ENCODE results near the gene TMPRSS6.
A peak's percentile ranks its signal among the peaks of the same experiment; 100 is the strongest.

TMPRSS6 gene

GRCh38 chr22:37117092-37117491, 7.6 kb upstream of the TMPRSS6 start:
- Histone ChIP-seq H3K9me3 (no peaks in the 10 kb centered on the region), H3K4me1 (no peaks in the 10 kb centered on the region), H3K27me3 (ENCODE audit: low read depth) (0 out of 2 replicates have a peak, but pooled peaks cover 4% of the 10 kb centered on the region), H3K4me3 (no peak overlapping the region), H3K36me3 (replicated peaks) (no peaks in the 10 kb centered on the region)
- in situ Hi-C loops (cut with MboI; ENCODE audit: low sequenced_read_pairs) = no loop called here
- peak in 1 of 2 experiments; percentile 22 for DNase-seq (ENCODE audit: low spot score in 2 of 2)

- Histone ChIP-seq H3K36me3 (replicated peaks) (no peaks in the 10 kb centered on the region), H3K4me1 (no peaks in the 10 kb centered on the region), H3K4me3 (no peak overlapping the region), H3K9me3 (no peaks in the 10 kb centered on the region), H3K27me3 (ENCODE audit: low read depth) (0 out of 2 replicates have a peak, but pooled peaks cover 4% of the 10 kb centered on the region)
- in situ Hi-C loops (cut with MboI; ENCODE audit: low sequenced_read_pairs) = no loop called here
- DNase-seq (ENCODE audit: low spot score in 2 of 2) = no peak
These were observed 5.5 kb upstream of the TMPRSS6 start for GRCh38 chr22:37115032-37115431.

- in situ Hi-C loops (cut with MboI; ENCODE audit: low sequenced_read_pairs) = no loop called here
- no peak for DNase-seq (ENCODE audit: low spot score in 2 of 2)
- Histone ChIP-seq H3K27me3 (ENCODE audit: low read depth) (0 out of 2 replicates have a peak, but pooled peaks cover 4% of the 10 kb centered on the region), H3K9me3 (no peaks in the 10 kb centered on the region), H3K4me3 (no peak overlapping the region), H3K4me1 (no peaks in the 10 kb centered on the region), H3K36me3 (replicated peaks) (no peaks in the 10 kb centered on the region)
These were observed 4.2 kb upstream of the TMPRSS6 start for GRCh38 chr22:37113757-37114156.

- Histone ChIP-seq H3K4me1 (no peaks in the 10 kb centered on the region), H3K9me3 (no peaks in the 10 kb centered on the region), H3K27me3 (ENCODE audit: low read depth) (0 out of 2 replicates have a peak, but pooled peaks cover 4% of the 10 kb centered on the region), H3K4me3 (no peak overlapping the region), H3K36me3 (replicated peaks) (no peaks in the 10 kb centered on the region)
- in situ Hi-C loops (cut with MboI; ENCODE audit: low sequenced_read_pairs) = no loop called here
- no peak for DNase-seq (ENCODE audit: low spot score in 2 of 2)
These were observed 2.7 kb upstream of the TMPRSS6 start for GRCh38 chr22:37112084-37112728.

- no peaks in the 10 kb centered on the region for H3K4me1 ChIP-seq
- H3K36me3 ChIP-seq (replicated peaks) = no peaks in the 10 kb centered on the region
- H3K4me3 ChIP-seq = no peak overlapping the region
- H3K9me3 ChIP-seq = no peaks in the 10 kb centered on the region
- no peak for DNase-seq (ENCODE audit: low spot score in 2 of 2)
- in situ Hi-C loops (cut with MboI; ENCODE audit: low sequenced_read_pairs) = no loop called here
- H3K27me3 ChIP-seq (ENCODE audit: low read depth) = 0 out of 2 replicates have a peak, but pooled peaks cover 4% of the 10 kb centered on the region
These were observed 1.7 kb upstream of the TMPRSS6 start for GRCh38 chr22:37111156-37111717.

- in situ Hi-C loops (cut with MboI; ENCODE audit: low sequenced_read_pairs) = no loop called here
- DNase-seq (ENCODE audit: low spot score in 2 of 2) = no peak
- H3K36me3 ChIP-seq (replicated peaks) = no peaks in the 10 kb centered on the region
- peaks cover 22% of the 10 kb centered on the region for H3K27me3 ChIP-seq (ENCODE audit: low read depth)
- H3K9me3 ChIP-seq = no peaks in the 10 kb centered on the region
- H3K4me3 ChIP-seq = no peak overlapping the region
- no peaks in the 10 kb centered on the region for H3K4me1 ChIP-seq
These were observed 1.5 kb downstream of the TMPRSS6 start for GRCh38 chr22:37107816-37108621.

GRCh38 chr22:37105990-37106389, 3.5 kb downstream of the TMPRSS6 start:
- Histone ChIP-seq H3K9me3 (no peaks in the 10 kb centered on the region), H3K4me1 (no peaks in the 10 kb centered on the region), H3K27me3 (ENCODE audit: low read depth) (peaks cover 27% of the 10 kb centered on the region), H3K36me3 (replicated peaks) (no peaks in the 10 kb centered on the region), H3K4me3 (no peak overlapping the region)
- no peak for DNase-seq (ENCODE audit: low spot score in 2 of 2)
- in situ Hi-C loops (cut with MboI; ENCODE audit: low sequenced_read_pairs) = no loop called here

- Histone ChIP-seq H3K27me3 (ENCODE audit: low read depth) (peaks cover 27% of the 10 kb centered on the region), H3K4me1 (no peaks in the 10 kb centered on the region), H3K36me3 (replicated peaks) (no peaks in the 10 kb centered on the region), H3K9me3 (no peaks in the 10 kb centered on the region), H3K4me3 (no peak overlapping the region)
- in situ Hi-C loops (cut with MboI; ENCODE audit: low sequenced_read_pairs) = no loop called here
- no peak for DNase-seq (ENCODE audit: low spot score in 2 of 2)
These were observed 4.4 kb downstream of the TMPRSS6 start for GRCh38 chr22:37105154-37105553.

GRCh38 chr22:37103656-37104452, 5.7 kb downstream of the TMPRSS6 start:
- DNase-seq (ENCODE audit: low spot score in 2 of 2) = no peak
- Histone ChIP-seq H3K4me3 (no peak overlapping the region), H3K36me3 (replicated peaks) (no peaks in the 10 kb centered on the region), H3K4me1 (no peaks in the 10 kb centered on the region), H3K27me3 (ENCODE audit: low read depth) (peaks cover 27% of the 10 kb centered on the region), H3K9me3 (no peaks in the 10 kb centered on the region)
- in situ Hi-C loops (cut with MboI; ENCODE audit: low sequenced_read_pairs) = no loop called here

GRCh38 chr22:37103151-37103550, 6.4 kb downstream of the TMPRSS6 start:
- in situ Hi-C loops (cut with MboI; ENCODE audit: low sequenced_read_pairs) = no loop called here
- H3K27me3 ChIP-seq (ENCODE audit: low read depth) = peaks cover 27% of the 10 kb centered on the region
- H3K4me1 ChIP-seq = no peaks in the 10 kb centered on the region

GRCh38 chr22:37101311-37102066, 8.0 kb downstream of the TMPRSS6 start:
- no peaks in the 10 kb centered on the region for H3K36me3 ChIP-seq (replicated peaks)
- in situ Hi-C loops (cut with MboI; ENCODE audit: low sequenced_read_pairs) = no loop called here
- H3K9me3 ChIP-seq = no peaks in the 10 kb centered on the region
- no peak for DNase-seq (ENCODE audit: low spot score in 2 of 2)
- no peak overlapping the region for H3K4me3 ChIP-seq
- peaks cover 36% of the 10 kb centered on the region for H3K27me3 ChIP-seq (ENCODE audit: low read depth)
- H3K4me1 ChIP-seq = no peaks in the 10 kb centered on the region

More at GRCh38 chr22:37103151-37103550, 6.4 kb downstream of the TMPRSS6 start:
- Histone ChIP-seq H3K36me3 (replicated peaks) (no peaks in the 10 kb centered on the region), H3K9me3 (no peaks in the 10 kb centered on the region), H3K4me3 (no peak overlapping the region)
- DNase-seq (ENCODE audit: low spot score in 2 of 2) = no peak

- in situ Hi-C loops (cut with MboI; ENCODE audit: low sequenced_read_pairs) = no loop called here
- H3K4me1 ChIP-seq = no peaks in the 10 kb centered on the region
- H3K36me3 ChIP-seq (replicated peaks) = no peaks in the 10 kb centered on the region
- no peaks in the 10 kb centered on the region for H3K9me3 ChIP-seq
- H3K4me3 ChIP-seq = no peak overlapping the region
- peaks cover 43% of the 10 kb centered on the region for H3K27me3 ChIP-seq (ENCODE audit: low read depth)
- no peak for DNase-seq (ENCODE audit: low spot score in 2 of 2)
These were observed 8.9 kb downstream of the TMPRSS6 start for GRCh38 chr22:37100589-37101127.
